H1 (cell line): ENCODE data around the gene DEPDC1. TPM values are rescaled to one million over a fixed set of nuclear protein-coding genes. Genes with fewer than 3 reads are reported as not detected.

Source experiments
- CTCF ChIA-PET: fragments of 300-600 bp; sonication (Branson Sonifier 250); formaldehyde crosslinking; loops from one replicate; lab custom pipeline; 2021; ENCODE audit not compliant: partially characterized antibody; lab: Charles Lee
- POLR2A ChIA-PET: fragments of 300-600 bp; sonication (Branson Sonifier 250); formaldehyde crosslinking; loops from one replicate; lab custom pipeline; 2021; ENCODE audit warnings: inconsistent platforms; ENCODE audit not compliant: partially characterized antibody; lab: Charles Lee
- DNase-seq, 2 experiments: peaks; one replicate each; pipeline versions ENCODE4 v3.0.0 to v3.0.0-alpha.2; 2010 to 2022; ENCODE audit warnings: low spot score in 2 of 2, low read depth in 1 of 2, mixed read lengths in 1 of 2
- FAIRE-seq: peaks from 2 replicates; lab custom pipeline; 2011; peaks lifted over from hg19 to GRCh38; lab: Jason Lieb, UNC
- H2AFZ ChIP-seq: 2 replicates; pipeline ENCODE4 v1.8.1; 2012; ENCODE audit warnings: low read length, inconsistent platforms
- H2AK5ac ChIP-seq: 2 replicates; pipeline ENCODE4 v1.6.1; 2013; ENCODE audit warnings: low read depth, low read length
- H2BK120ac ChIP-seq: replicated peaks from 2 replicates; pipeline ENCODE3; 2013; ENCODE audit warnings: low read depth, low read length, inconsistent platforms
- H2BK12ac ChIP-seq: 2 replicates; pipeline ENCODE4 v1.6.1; 2013; ENCODE audit warnings: low read depth, low read length
- H2BK15ac ChIP-seq: 2 replicates; pipeline ENCODE4 v1.6.1; 2013; ENCODE audit warnings: low read length
- H2BK20ac ChIP-seq: 2 replicates; pipeline ENCODE4 v1.6.1; 2013; ENCODE audit warnings: low read length
- H2BK5ac ChIP-seq: 2 replicates; pipeline ENCODE4 v1.6.1; 2013; ENCODE audit warnings: low read depth, low read length
- H3K14ac ChIP-seq: 2 replicates; pipeline ENCODE4 v1.6.1; 2013; ENCODE audit warnings: inconsistent platforms; ENCODE audit not compliant: insufficient read length
- H3K18ac ChIP-seq: 2 replicates; pipeline ENCODE4 v1.6.1; 2013; ENCODE audit warnings: low read length; ENCODE audit errors: extremely low read depth
- H3K23ac ChIP-seq: 2 replicates; pipeline ENCODE4 v1.6.1; 2013; ENCODE audit warnings: inconsistent platforms; ENCODE audit not compliant: insufficient read length
- H3K23me2 ChIP-seq: 2 replicates; pipeline ENCODE4 v1.6.1; 2013; ENCODE audit warnings: low read depth, low read length
- H3K27ac ChIP-seq: 2 replicates; pipeline ENCODE4 v1.6.1; 2011; ENCODE audit warnings: low read depth, low read length, inconsistent platforms
- H3K27me3 ChIP-seq, 4 experiments: replicated peaks in 1 of 4; 1 replicate in 1 of 4; 2 replicates in 3 of 4; pipeline versions ENCODE4 v1.6.1 to v1.8.1; 2011 to 2013; ENCODE audit warnings: low read length in 3 of 4, mild to moderate bottlenecking in 3 of 4, inconsistent platforms in 2 of 4, mixed read lengths in 2 of 4, moderate library complexity in 1 of 4; ENCODE audit not compliant: control insufficient read depth in 3 of 4, insufficient read depth in 3 of 4; ENCODE audit errors: extremely low read depth in 1 of 4
- H3K36me3 ChIP-seq, 4 experiments: 2 replicates each; pipeline versions ENCODE4 v1.6.1 to v1.8.1; 2011 to 2013; ENCODE audit warnings: mild to moderate bottlenecking in 4 of 4, low read length in 3 of 4, moderate library complexity in 2 of 4, control low read depth in 1 of 4, inconsistent platforms in 1 of 4; ENCODE audit not compliant: insufficient read depth in 4 of 4, control insufficient read depth in 2 of 4
- H3K4ac ChIP-seq: replicated peaks from 2 replicates; pipeline ENCODE3; 2013; ENCODE audit warnings: low read length, low read depth, mixed read lengths, inconsistent platforms; ENCODE audit not compliant: insufficient read length
- H3K4me1 ChIP-seq, 4 experiments: replicated peaks in 1 of 4; 1 replicate in 1 of 4; 2 replicates in 3 of 4; pipeline versions ENCODE4 v1.6.1 to v1.8.1; 2011 to 2013; ENCODE audit warnings: low read length in 3 of 4, inconsistent platforms in 2 of 4, mixed read lengths in 1 of 4; ENCODE audit not compliant: insufficient read depth in 4 of 4, control insufficient read depth in 3 of 4
- H3K4me2 ChIP-seq, 2 experiments: 2 replicates each; pipeline versions ENCODE4 v1.6.1 to v1.8.1; 2011 to 2013; ENCODE audit warnings: low read depth in 2 of 2, low read length in 2 of 2, control low read depth in 1 of 2, inconsistent platforms in 1 of 2, mild to moderate bottlenecking in 1 of 2; ENCODE audit not compliant: insufficient read depth in 1 of 2
- H3K4me3 ChIP-seq, 4 experiments: fragments of 200-600, 300-600 bp in 1 of 4; sonication (generic), shearing (Covaris generic), sonication (Bioruptor Twin) in 1 of 4; 2 replicates each; pipeline versions ENCODE4 v1.5.1 to v1.8.1; 2011 to 2016; ENCODE audit warnings: low read length in 4 of 4, low read depth in 3 of 4, control low read depth in 2 of 4, inconsistent platforms in 2 of 4, mild to moderate bottlenecking in 2 of 4, mixed read lengths in 1 of 4, moderate library complexity in 1 of 4; ENCODE audit not compliant: insufficient read depth in 2 of 4; ENCODE audit errors: extremely low read depth in 1 of 4
- H3K56ac ChIP-seq: replicated peaks from 2 replicates; pipeline ENCODE3; 2013; ENCODE audit warnings: low read depth, mild to moderate bottlenecking, mixed read lengths, low read length, inconsistent platforms; ENCODE audit not compliant: insufficient read length
- H3K79me1 ChIP-seq: 2 replicates; pipeline ENCODE4 v1.6.1; 2013; ENCODE audit warnings: low read depth, low read length, control low read depth
- H3K79me2 ChIP-seq, 2 experiments: 2 replicates each; pipeline versions ENCODE4 v1.6.1 to v1.8.1; 2012 to 2013; ENCODE audit warnings: low read length in 2 of 2, mild to moderate bottlenecking in 2 of 2, inconsistent platforms in 1 of 2; ENCODE audit not compliant: insufficient read depth in 2 of 2, control insufficient read depth in 1 of 2
- H3K9ac ChIP-seq, 4 experiments: replicated peaks in 1 of 4; 1 replicate in 1 of 4; 2 replicates in 3 of 4; pipeline versions ENCODE4 v1.6.1 to v1.8.1; 2011 to 2013; ENCODE audit warnings: low read depth in 3 of 4, low read length in 3 of 4, control low read depth in 2 of 4, mild to moderate bottlenecking in 2 of 4, moderate library complexity in 2 of 4, inconsistent platforms in 1 of 4; ENCODE audit errors: extremely low read depth in 1 of 4
- H3K9me3 ChIP-seq, 2 experiments: 2 replicates each; pipeline versions ENCODE4 v1.6.1 to v1.8.1; 2012 to 2013; ENCODE audit warnings: mild to moderate bottlenecking in 2 of 2, moderate library complexity in 2 of 2, control low read depth in 1 of 2, inconsistent platforms in 1 of 2, low read depth in 1 of 2, low read length in 1 of 2, mixed read lengths in 1 of 2; ENCODE audit not compliant: insufficient read depth in 2 of 2
- H4K20me1 ChIP-seq, 2 experiments: replicated peaks in 1 of 2; 2 replicates each; pipeline versions ENCODE3 to v1.8.1; 2011 to 2013; ENCODE audit warnings: inconsistent platforms in 2 of 2, low read length in 2 of 2, mild to moderate bottlenecking in 1 of 2; ENCODE audit not compliant: insufficient read depth in 2 of 2, control insufficient read depth in 1 of 2
- H4K5ac ChIP-seq: 2 replicates; pipeline ENCODE4 v1.6.1; 2013; ENCODE audit warnings: low read length, low read depth, mixed read lengths, inconsistent platforms; ENCODE audit not compliant: insufficient read length
- H4K8ac ChIP-seq: 2 replicates; pipeline ENCODE4 v1.8.0; 2013; ENCODE audit warnings: mild to moderate bottlenecking, moderate library complexity, low read length, inconsistent platforms; ENCODE audit not compliant: insufficient read depth; ENCODE audit errors: extremely low read depth
- H4K91ac ChIP-seq: replicated peaks from 2 replicates; pipeline ENCODE3; 2013; ENCODE audit warnings: low read length, mixed read lengths, inconsistent platforms; ENCODE audit not compliant: insufficient read length
- BRCA1 ChIP-seq: IDR thresholded peaks from 2 replicates; pipeline ENCODE4 v1.6.1; 2012; ENCODE audit warnings: low read depth, low read length, improper control_type of control experiment
- CHD1 ChIP-seq: IDR thresholded peaks from 2 replicates; pipeline ENCODE4 v1.6.1; 2012; ENCODE audit warnings: low read depth, low read length, improper control_type of control experiment
- GTF2F1 ChIP-seq: IDR thresholded peaks from 2 replicates; pipeline ENCODE4 v1.6.1; 2012; ENCODE audit warnings: low read depth, low read length, improper control_type of control experiment, borderline replicate concordance
- JUN ChIP-seq: IDR thresholded peaks from 2 replicates; pipeline ENCODE4 v1.6.1; 2011; ENCODE audit warnings: low read depth, mild to moderate bottlenecking, improper control_type of control experiment, low read length
- POLR2AphosphoS5 ChIP-seq: IDR thresholded peaks from 2 replicates; pipeline ENCODE4 v1.6.1; 2011; ENCODE audit warnings: low read depth, low read length
- POU5F1 ChIP-seq: IDR thresholded peaks from 2 replicates; pipeline ENCODE4 v1.6.1; 2011; ENCODE audit warnings: low read depth, mild to moderate bottlenecking, low read length, moderate library complexity
- SIN3A ChIP-seq, 2 experiments: IDR thresholded peaks in 1 of 2; conservative IDR thresholded peaks in 1 of 2; 2 replicates each; pipeline ENCODE4 v1.6.1; 2011 to 2012; ENCODE audit warnings: low read length in 2 of 2, improper control_type of control experiment in 1 of 2, low read depth in 1 of 2, mild to moderate bottlenecking in 1 of 2
- WGBS, 2 experiments: shearing (Covaris generic) in 1 of 2; methylation state at CpG; one replicate each; pipeline versions ENCODE4 v1.1.6 to v1.1.7; 2013 to 2015; ENCODE audit warnings: low lambda C conversion rate in 2 of 2, mixed read lengths in 2 of 2, inconsistent platforms in 1 of 2, low coverage in 1 of 2, missing lambda C conversion rate in 1 of 2; ENCODE audit not compliant: insufficient replicate concordance in 2 of 2, insufficient coverage in 1 of 2, insufficient read length in 1 of 2; ENCODE audit errors: extremely low coverage in 1 of 2, missing lambda C conversion rate in 1 of 2; 5-methylcytosine and 5-hydroxymethylcytosine counted together
- polyA plus RNA-seq, 7 experiments: library from polyadenylated mRNA; depleted of rRNA in 3 of 7; stranded (reverse) in 5 of 7; unstranded in 2 of 7; fragments of >200 nt in 5 of 7; fragments of 200-250 nt in 2 of 7; gene quantifications; 1 replicate in 5 of 7; 2 replicates in 1 of 7; 4 replicates in 1 of 7; pipeline versions ENCODE4 v1.2.1 to v1.2.3, GENCODE V29; 2011 to 2013; ENCODE audit warnings: missing spikeins in 2 of 7, mixed read lengths in 2 of 7
- total RNA-seq: library from RNA; stranded (reverse); fragmentation: NEBNext Ultra II Directional; extraction: Animal tissue kit (Norgen Biotek cat#: 25700); gene quantifications from 2 replicates; pipeline ENCODE4 v1.2.1, GENCODE V29; 2021
- TF ChIP-seq, protein P1 (sequence below): IDR thresholded peaks from 2 replicates; pipeline ENCODE4 v1.6.1; 2012; ENCODE audit warnings: low read length, inconsistent platforms

The DEPDC1 gene
- total and polyA plus RNA-seq, 2 of the 8 experiments (the other 6 are each of a cell fraction or from before 2014, with no cell fraction given) = 5.5 to 46.5 TPM

DNA sequence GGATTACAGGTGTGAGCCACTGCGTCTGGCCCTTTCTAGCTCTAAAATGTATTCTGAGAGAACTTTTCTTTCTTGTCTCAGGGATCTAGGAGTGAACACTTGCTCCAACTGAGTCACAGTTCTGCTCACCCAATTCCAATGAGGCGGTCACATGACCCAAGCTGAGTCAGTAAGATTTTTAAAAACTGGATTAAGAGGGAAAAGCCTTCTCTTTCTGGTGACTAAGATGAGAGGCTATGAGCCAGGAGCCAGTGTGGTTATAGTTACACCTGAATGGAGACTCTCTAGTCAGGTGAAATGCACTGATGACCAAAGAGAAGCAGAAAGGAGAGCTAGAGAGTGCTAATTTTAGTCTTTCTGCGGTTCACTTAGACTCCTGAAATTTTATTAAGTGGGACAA, 9.5 kb upstream of the DEPDC1 start:
- Histone ChIP-seq H3K18ac (no peak overlapping the region), H3K9me3 (peaks cover 0 to 6% of the 10 kb centered on the region in 2 experiments; a peak in 1 of 4 replicates), H3K4me2 (no peak overlapping the region), H3K36me3 (no peaks in the 10 kb centered on the region), H3K27me3 (no peaks in the 10 kb centered on the region), H2AK5ac (no peak overlapping the region), H3K4me1 (no peaks in the 10 kb centered on the region), H2BK15ac (no peak overlapping the region), H3K4me3 (no peak overlapping the region), H2AFZ (no peak overlapping the region), H3K79me1 (no peaks in the 10 kb centered on the region), H3K14ac (no peak overlapping the region), H2BK12ac (no peak overlapping the region), H3K4ac (no peak overlapping the region), H4K8ac (no peak overlapping the region), H2BK5ac (no peak overlapping the region), H2BK20ac (no peak overlapping the region), H4K5ac (no peak overlapping the region), H3K23me2 (no peaks in the 10 kb centered on the region), H3K23ac (no peak overlapping the region), H3K9ac (no peak overlapping the region), H2BK120ac (no peak overlapping the region), H4K20me1 (no peaks in the 10 kb centered on the region), H4K91ac (no peak overlapping the region), H3K27ac (no peak overlapping the region), H3K79me2 (no peaks in the 10 kb centered on the region), H3K56ac (no peak overlapping the region)
- FAIRE-seq (no peak), DNase-seq (no peak)
- CTCF ChIA-PET = interaction anchor here (1.2 to 2.4 kb wide), 3 partner anchors 9 to 1231 kb away, joined by 3 to 6 read pairs (median 4); no protein-coding TSS in a partner anchor
- POLR2A ChIA-PET = no interaction called here
- 95% methylated on average over 3 of the region's 3 CpGs; no CpG with 5 or more reads in 1 of the 2 experiments for WGBS, 2 experiments
- TF ChIP-seq POLR2AphosphoS5 (no peak), SIN3A (conservative IDR thresholded peaks at IDR 0.05 in 1 of 2, IDR thresholded peaks at IDR 0.05 in 1 of 2; ENCODE audit: low read depth in 1 of 2, low read length in 2 of 2) (no peak), JUN (no peak), GTF2F1 (no peak), POU5F1 (no peak), CHD1 (no peak), BRCA1 (no peak)
- TF ChIP-seq, protein P1, sequence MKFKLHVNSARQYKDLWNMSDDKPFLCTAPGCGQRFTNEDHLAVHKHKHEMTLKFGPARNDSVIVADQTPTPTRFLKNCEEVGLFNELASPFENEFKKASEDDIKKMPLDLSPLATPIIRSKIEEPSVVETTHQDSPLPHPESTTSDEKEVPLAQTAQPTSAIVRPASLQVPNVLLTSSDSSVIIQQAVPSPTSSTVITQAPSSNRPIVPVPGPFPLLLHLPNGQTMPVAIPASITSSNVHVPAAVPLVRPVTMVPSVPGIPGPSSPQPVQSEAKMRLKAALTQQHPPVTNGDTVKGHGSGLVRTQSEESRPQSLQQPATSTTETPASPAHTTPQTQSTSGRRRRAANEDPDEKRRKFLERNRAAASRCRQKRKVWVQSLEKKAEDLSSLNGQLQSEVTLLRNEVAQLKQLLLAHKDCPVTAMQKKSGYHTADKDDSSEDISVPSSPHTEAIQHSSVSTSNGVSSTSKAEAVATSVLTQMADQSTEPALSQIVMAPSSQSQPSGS = no peak
